Vagina (tissue), 2 donors: ENCODE measurements around the gene FGD4.

Experiments
- POLR2A ChIP-seq, 2 donors: fragments of 450-650 bp; IDR thresholded peaks; one replicate each; pipeline ENCODE4 v1.6.1; 2017; ENCODE audit warnings: antibody characterized with exemption in 2 of 2, mild to moderate bottlenecking in 2 of 2, moderate library complexity in 2 of 2
- TF ChIP-seq, protein P1 (sequence below), 3 experiments: fragments of 450-650 bp in 2 of 3; fragments of 200-600 bp in 1 of 3; sonication (generic) in 1 of 3; IDR thresholded peaks; one replicate each; pipeline ENCODE4 v1.5.1; 2017 to 2019; ENCODE audit warnings: antibody characterized with exemption in 3 of 3, mild to moderate bottlenecking in 2 of 3, moderate library complexity in 2 of 3

GRCh38 chr12:32402170-32402569 is 2.8 kb downstream of the FGD4 start:
- no peak for TF ChIP-seq POLR2A (IDR thresholded peaks at IDR 0.05)
- TF ChIP-seq, protein P1, sequence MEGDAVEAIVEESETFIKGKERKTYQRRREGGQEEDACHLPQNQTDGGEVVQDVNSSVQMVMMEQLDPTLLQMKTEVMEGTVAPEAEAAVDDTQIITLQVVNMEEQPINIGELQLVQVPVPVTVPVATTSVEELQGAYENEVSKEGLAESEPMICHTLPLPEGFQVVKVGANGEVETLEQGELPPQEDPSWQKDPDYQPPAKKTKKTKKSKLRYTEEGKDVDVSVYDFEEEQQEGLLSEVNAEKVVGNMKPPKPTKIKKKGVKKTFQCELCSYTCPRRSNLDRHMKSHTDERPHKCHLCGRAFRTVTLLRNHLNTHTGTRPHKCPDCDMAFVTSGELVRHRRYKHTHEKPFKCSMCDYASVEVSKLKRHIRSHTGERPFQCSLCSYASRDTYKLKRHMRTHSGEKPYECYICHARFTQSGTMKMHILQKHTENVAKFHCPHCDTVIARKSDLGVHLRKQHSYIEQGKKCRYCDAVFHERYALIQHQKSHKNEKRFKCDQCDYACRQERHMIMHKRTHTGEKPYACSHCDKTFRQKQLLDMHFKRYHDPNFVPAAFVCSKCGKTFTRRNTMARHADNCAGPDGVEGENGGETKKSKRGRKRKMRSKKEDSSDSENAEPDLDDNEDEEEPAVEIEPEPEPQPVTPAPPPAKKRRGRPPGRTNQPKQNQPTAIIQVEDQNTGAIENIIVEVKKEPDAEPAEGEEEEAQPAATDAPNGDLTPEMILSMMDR (IDR thresholded peaks at IDR 0.05): no peak
